H9 (cell line): ENCODE results near the gene DDOST. TPM values are rescaled to one million over a fixed set of nuclear protein-coding genes. Genes with fewer than 3 reads are reported as not detected.
A peak's percentile ranks its signal among the peaks of the same experiment; 100 is the strongest.

Experiments
- DNase-seq: peaks from one replicate; pipeline ENCODE4 v3.0.0-alpha.2; 2017
- H2AFZ ChIP-seq: one replicate; pipeline ENCODE4 v1.6.1; 2013; ENCODE audit warnings: mild to moderate bottlenecking, low read length, control low read depth, moderate library complexity
- H2AK5ac ChIP-seq: 2 replicates; pipeline ENCODE4 v1.6.1; 2013; ENCODE audit warnings: low read length, control low read depth, mixed read lengths; ENCODE audit not compliant: insufficient read length
- H2BK120ac ChIP-seq: one replicate; pipeline ENCODE4 v1.6.1; 2013; ENCODE audit warnings: low read depth, mild to moderate bottlenecking, low read length, control low read depth, inconsistent platforms; ENCODE audit not compliant: poor library complexity, severe bottlenecking
- H2BK12ac ChIP-seq: 2 replicates; pipeline ENCODE4 v1.6.1; 2013; ENCODE audit warnings: low read length, control low read depth, mixed read lengths, low read depth; ENCODE audit not compliant: insufficient read length
- H2BK15ac ChIP-seq: 2 replicates; pipeline ENCODE4 v1.6.1; 2013; ENCODE audit warnings: low read depth, low read length, control low read depth
- H2BK20ac ChIP-seq: one replicate; pipeline ENCODE4 v1.6.1; 2013; ENCODE audit warnings: low read depth, mild to moderate bottlenecking, low read length, control low read depth, inconsistent platforms; ENCODE audit not compliant: poor library complexity, severe bottlenecking
- H2BK5ac ChIP-seq: 2 replicates; pipeline ENCODE4 v1.6.1; 2013; ENCODE audit warnings: low read length, control low read depth, mixed read lengths; ENCODE audit not compliant: insufficient read length
- H3K14ac ChIP-seq: 2 replicates; pipeline ENCODE4 v1.6.1; 2013; ENCODE audit warnings: low read length, control low read depth; ENCODE audit not compliant: insufficient read depth
- H3K18ac ChIP-seq: 2 replicates; pipeline ENCODE4 v1.6.1; 2013; ENCODE audit warnings: low read depth, mild to moderate bottlenecking, mixed read lengths, low read length, control low read depth; ENCODE audit not compliant: insufficient read length
- H3K23ac ChIP-seq: 2 replicates; pipeline ENCODE4 v1.6.1; 2013; ENCODE audit warnings: low read length, control low read depth, mixed read lengths, low read depth; ENCODE audit not compliant: insufficient read length
- H3K23me2 ChIP-seq: 2 replicates; pipeline ENCODE4 v1.6.1; 2013; ENCODE audit warnings: low read depth, mild to moderate bottlenecking, mixed read lengths, low read length, control low read depth; ENCODE audit not compliant: insufficient read length, poor library complexity, severe bottlenecking
- H3K27ac ChIP-seq: 2 replicates; pipeline ENCODE4 v1.5.1; 2013; ENCODE audit warnings: low read length, control low read depth, mixed read lengths, low read depth; ENCODE audit not compliant: insufficient read length
- H3K27me3 ChIP-seq: 2 replicates; pipeline ENCODE4 v1.6.1; 2013; ENCODE audit warnings: low read length, control low read depth, inconsistent platforms; ENCODE audit not compliant: insufficient read depth
- H3K4ac ChIP-seq: 2 replicates; pipeline ENCODE4 v1.6.1; 2013; ENCODE audit warnings: low read depth, mild to moderate bottlenecking, control low read depth, inconsistent platforms, low read length, moderate library complexity
- H3K4me1 ChIP-seq: 2 replicates; pipeline ENCODE4 v1.6.1; 2013; ENCODE audit warnings: low read length, control low read depth, inconsistent platforms; ENCODE audit not compliant: insufficient read depth
- H3K4me2 ChIP-seq: 2 replicates; pipeline ENCODE4 v1.6.1; 2013; ENCODE audit warnings: low read length, control low read depth, mixed read lengths; ENCODE audit not compliant: insufficient read length, insufficient read depth
- H3K56ac ChIP-seq: 2 replicates; pipeline ENCODE4 v1.6.1; 2013; ENCODE audit warnings: low read depth, mild to moderate bottlenecking, mixed read lengths, low read length, control low read depth; ENCODE audit not compliant: insufficient read length
- H3K79me1 ChIP-seq: 2 replicates; pipeline ENCODE4 v1.6.1; 2013; ENCODE audit warnings: low read depth, mild to moderate bottlenecking, moderate library complexity, low read length, control low read depth, inconsistent platforms; ENCODE audit not compliant: insufficient read depth, poor library complexity, severe bottlenecking
- H3K79me2 ChIP-seq: 2 replicates; pipeline ENCODE4 v1.6.1; 2013; ENCODE audit warnings: low read length, control low read depth, inconsistent platforms; ENCODE audit not compliant: insufficient read depth
- H3K9ac ChIP-seq: 2 replicates; pipeline ENCODE4 v1.6.1; 2013; ENCODE audit warnings: low read length, control low read depth, mixed read lengths; ENCODE audit not compliant: insufficient read length; ENCODE audit errors: extremely low read depth
- H3K9me3 ChIP-seq: one replicate; pipeline ENCODE4 v1.6.1; 2013; ENCODE audit warnings: low read depth, low read length, inconsistent platforms; ENCODE audit not compliant: control insufficient read depth
- H3T11ph ChIP-seq: one replicate; pipeline ENCODE4 v1.6.1; 2013; ENCODE audit warnings: mild to moderate bottlenecking, low read length, control low read depth, inconsistent platforms
- H4K20me1 ChIP-seq: one replicate; pipeline ENCODE4 v1.6.1; 2013; ENCODE audit not compliant: control insufficient read depth, insufficient read length, insufficient read depth
- H4K5ac ChIP-seq: 2 replicates; pipeline ENCODE4 v1.6.1; 2013; ENCODE audit warnings: low read depth, mild to moderate bottlenecking, mixed read lengths, low read length, control low read depth; ENCODE audit not compliant: insufficient read length
- H4K8ac ChIP-seq: replicated peaks from 2 replicates; pipeline ENCODE4 v1.6.1; 2013; ENCODE audit warnings: low read length, control low read depth, mixed read lengths, low read depth; ENCODE audit not compliant: insufficient read length
- H4K91ac ChIP-seq: 2 replicates; pipeline ENCODE4 v1.6.1; 2013; ENCODE audit warnings: low read depth, mild to moderate bottlenecking, moderate library complexity, mixed read lengths, low read length, control low read depth; ENCODE audit not compliant: insufficient read length
- H3K27ac Mint-ChIP-seq, 3 experiments: 2 replicates in 2 of 3; 3 replicates in 1 of 3; pipeline ENCODE4 v1.8.0; 2020 to 2021; ENCODE audit warnings: mixed read lengths in 3 of 3, mild to moderate bottlenecking in 1 of 3, moderate library complexity in 1 of 3
- H3K27me3 Mint-ChIP-seq: 2 replicates; pipeline ENCODE4 v1.8.0; 2021; ENCODE audit warnings: low read depth, mild to moderate bottlenecking, moderate library complexity, mixed read lengths
- H3K36me3 Mint-ChIP-seq, 3 experiments: 2 replicates in 2 of 3; 3 replicates in 1 of 3; pipeline ENCODE4 v1.8.0; 2020 to 2021; ENCODE audit warnings: low read depth in 3 of 3, mixed read lengths in 3 of 3; ENCODE audit not compliant: insufficient read depth in 1 of 3
- H3K4me1 Mint-ChIP-seq, 2 experiments: 2 replicates each; pipeline ENCODE4 v1.8.0; 2020; ENCODE audit warnings: mixed read lengths in 2 of 2
- H3K4me3 Mint-ChIP-seq, 2 experiments: 2 replicates in 1 of 2; 3 replicates in 1 of 2; pipeline ENCODE4 v1.8.0; 2020 to 2021; ENCODE audit warnings: mild to moderate bottlenecking in 2 of 2, mixed read lengths in 2 of 2, moderate library complexity in 1 of 2
- H3K9me3 Mint-ChIP-seq, 2 experiments: 2 replicates in 1 of 2; 3 replicates in 1 of 2; pipeline ENCODE4 v1.8.0; 2020; ENCODE audit warnings: mild to moderate bottlenecking in 2 of 2, mixed read lengths in 2 of 2, moderate library complexity in 1 of 2
- CTCF ChIP-seq: fragments of 200-600 bp; sonication (generic); conservative IDR thresholded peaks from 3 replicates; pipeline ENCODE4 v1.8.0; 2021; ENCODE audit warnings: antibody characterized with exemption, mild to moderate bottlenecking
- WGBS: extraction: QIAGEN DNeasy Blood & Tissue Kit; methylation state at CpG from one replicate; pipeline ENCODE4 v1.1.7; 2013; ENCODE audit warnings: missing lambda C conversion rate, low lambda C conversion rate, mixed read lengths; ENCODE audit not compliant: insufficient read length; ENCODE audit errors: extremely low coverage; 5-methylcytosine and 5-hydroxymethylcytosine counted together
- total RNA-seq: library from RNA; stranded (reverse); gene quantifications from 2 replicates; pipeline ENCODE4 v1.2.1, GENCODE V29; 2021

The DDOST gene
- total RNA-seq, 1 experiment from 2014 or later, result 255 TPM

GRCh38 chr1:20701446-20701845 lies 40.3 kb upstream of the DDOST start:
- H3K9ac ChIP-seq, result no peak overlapping the region
- peaks cover 6% of the 10 kb centered on the region for H3K23me2 ChIP-seq
- no peak overlapping the region for H2BK20ac ChIP-seq
- H3K23ac ChIP-seq, result no peak overlapping the region
- no peak overlapping the region for H3T11ph ChIP-seq
- no peaks in the 10 kb centered on the region for H3K79me1 ChIP-seq
- H3K4me1 ChIP-seq, result no peaks in the 10 kb centered on the region
- Mint-ChIP-seq H3K27ac (peak overlapping the region in 1 of 3 experiments; percentile 81; a peak in 3 of 7 replicates), H3K9me3 (no peaks in the 10 kb centered on the region), H3K4me3 (no peak overlapping the region; a peak in 1 of 5 replicates), H3K27me3 (peaks cover 6% of the 10 kb centered on the region), H3K4me1 (peaks cover 0 to 10% of the 10 kb centered on the region in 2 experiments; a peak in 3 of 4 replicates), H3K36me3 (peaks cover 0 to 12% (median 5%) of the 10 kb centered on the region in 3 experiments; a peak in 4 of 7 replicates)
- H2BK15ac ChIP-seq, result no peak overlapping the region
- no peak overlapping the region for H2BK120ac ChIP-seq
- H4K20me1 ChIP-seq, result no peaks in the 10 kb centered on the region
- WGBS, result no CpG with 5 or more reads among the region's 9 CpGs
- no peaks in the 10 kb centered on the region for H3K9me3 ChIP-seq
- H3K79me2 ChIP-seq, result no peaks in the 10 kb centered on the region
- TF ChIP-seq CTCF, result no peak
- no peak overlapping the region for H3K27ac ChIP-seq
- H3K27me3 ChIP-seq, result no peaks in the 10 kb centered on the region
- no peak for DNase-seq
- H4K5ac ChIP-seq, result no peak overlapping the region
- no peak overlapping the region for H3K14ac ChIP-seq
- no peak overlapping the region for H2AK5ac ChIP-seq
- H4K91ac ChIP-seq, result no peak overlapping the region
- no peak overlapping the region for H3K4ac ChIP-seq
- no peak overlapping the region for H2BK12ac ChIP-seq
- H3K4me2 ChIP-seq, result no peak overlapping the region
- no peak overlapping the region for H3K18ac ChIP-seq
- H2BK5ac ChIP-seq, result no peak overlapping the region
- H3K56ac ChIP-seq, result no peak overlapping the region
- H4K8ac ChIP-seq, result no peak overlapping the region
- no peak overlapping the region for H2AFZ ChIP-seq
